Measurements from ENCODE around the gene WFDC10A. TPM values are rescaled to one million over a fixed set of nuclear protein-coding genes. Genes with fewer than 3 reads are reported as not detected.

The WFDC10A gene
- total and polyA plus RNA-seq, 9 of the 15 experiments (the other 6 are each of a cell fraction or from before 2014, with no cell fraction given) = not detected

GRCh38 chr20:45646875-45647274, 17.3 kb downstream of the WFDC10A start:
- Histone ChIP-seq H3K9me1 (ENCODE audit: control insufficient read depth, insufficient read depth, low read length) (peaks cover 2% of the 10 kb centered on the region), H3K27me3 (ENCODE audit: control insufficient read depth in 2 of 2, insufficient read depth in 2 of 2, low read length in 2 of 2) (peaks cover 0 to 4% of the 10 kb centered on the region in 2 experiments; a peak in 1 of 5 replicates), H3K9me3 (replicated peaks; ENCODE audit: control insufficient read depth, insufficient read depth, low read depth, low read length) (no peaks in the 10 kb centered on the region), H3K9ac (ENCODE audit: insufficient read depth in 1 of 2, low read depth in 2 of 2, low read length in 2 of 2) (no peak overlapping the region), H3K4me2 (ENCODE audit: insufficient read depth, low read length) (no peak overlapping the region), H3K79me2 (ENCODE audit: control insufficient read depth, insufficient read depth, low read length) (no peaks in the 10 kb centered on the region), H3K36me3 (ENCODE audit: control insufficient read depth, insufficient read depth, low read length) (no peaks in the 10 kb centered on the region), H2AFZ (ENCODE audit: low read depth, low read length) (no peak overlapping the region), H3K4me1 (replicated peaks in 1 of 2; ENCODE audit: control insufficient read depth in 2 of 2, insufficient read depth in 2 of 2, low read length in 2 of 2) (no peaks in the 10 kb centered on the region), H3K4me3 (no peak overlapping the region), H3K27ac (ENCODE audit: extremely low read depth, low read depth, low read length) (no peak overlapping the region), H4K20me1 (replicated peaks; ENCODE audit: control insufficient read depth, insufficient read depth, low read length) (no peaks in the 10 kb centered on the region)
- FAIRE-seq (no peak), ATAC-seq (no peak), DNase-seq (ENCODE audit: extremely low read depth in 1 of 4, low spot score in 3 of 4) (no peak)
- no TSS peak for BruUV-seq (replicated peaks)
- ChIA-PET POLR2A (no interaction called here), CTCF (ENCODE audit: low intra/inter-chr PET ratio) (no interaction called here)
- TF ChIP-seq CHD1 (IDR thresholded peaks at IDR 0.05; ENCODE audit: low read length) (no peak), ZNF408 (CRISPR knock-in tag; IDR thresholded peaks at IDR 0.05; ENCODE audit: low read depth) (no peak), CBX1 (IDR thresholded peaks at IDR 0.05; ENCODE audit: low read depth) (no peak), ZNF311 (CRISPR knock-in tag; IDR thresholded peaks at IDR 0.05) (no peak), CHD2 (IDR thresholded peaks at IDR 0.05; ENCODE audit: low read depth, low read length) (no peak), SMAD2 (IDR thresholded peaks at IDR 0.05; ENCODE audit: low read depth, low read length) (no peak), ZNF41 (CRISPR knock-in tag; conservative IDR thresholded peaks at IDR 0.05) (no peak), NFATC3 (IDR thresholded peaks at IDR 0.05) (no peak), UBTF (IDR thresholded peaks at IDR 0.05; ENCODE audit: borderline replicate concordance in 1 of 2, low read depth in 2 of 2, low read length in 2 of 2) (no peak), HEY1 (CRISPR knock-in tag; IDR thresholded peaks at IDR 0.05; ENCODE audit: borderline replicate concordance) (no peak), ZBTB33 (CRISPR knock-in tag; IDR thresholded peaks at IDR 0.05) (no peak), ZNF717 (CRISPR knock-in tag; IDR thresholded peaks at IDR 0.05) (no peak), CHD4 (IDR thresholded peaks at IDR 0.05; ENCODE audit: insufficient read depth, insufficient replicate concordance, low read depth, low read length, poor library complexity, severe bottlenecking) (no peak)
- 0% methylated on average over 3 of the region's 3 CpGs for WGBS (ENCODE audit: insufficient coverage, low coverage, missing lambda C conversion rate)
- intact Hi-C loops (cut with micrococcal nuclease) = no loop called here
- in situ Hi-C loops (cut with MboI) = no loop called here

All from K562 (cell line).